SK-N-SH (cell line): Measurements from ENCODE around the gene CHCHD6.

ENCODE experiments used
- CHD2 ChIP-seq: fragments of 150-350 bp; IDR thresholded peaks from 2 replicates; pipeline ENCODE4 v1.6.1; 2018; ENCODE audit warnings: low read length; ENCODE audit not compliant: partially characterized antibody
- EZH2phosphoT487 ChIP-seq: fragments of 200-600 bp; sonication (generic); IDR thresholded peaks from 2 replicates; pipeline ENCODE4 v1.6.1; 2017; ENCODE audit warnings: low read depth, mixed run types, mild to moderate bottlenecking, antibody characterized with exemption, moderate library complexity, borderline replicate concordance
- JUND ChIP-seq: IDR thresholded peaks from 2 replicates; pipeline ENCODE4 v1.4.0; 2012
- NFIC ChIP-seq: IDR thresholded peaks from 2 replicates; pipeline ENCODE4 v1.4.0; 2012; ENCODE audit warnings: borderline replicate concordance
- POLR2AphosphoS5 ChIP-seq: IDR thresholded peaks from 2 replicates; pipeline ENCODE4 v1.6.1; 2012; ENCODE audit warnings: low read depth, low read length
- RFX5 ChIP-seq: IDR thresholded peaks from 2 replicates; pipeline ENCODE4 v1.6.1; 2012; ENCODE audit warnings: mild to moderate bottlenecking, improper control_type of control experiment, low read length
- RXRA ChIP-seq: IDR thresholded peaks from 2 replicates; pipeline ENCODE4 v1.4.0; 2012; ENCODE audit warnings: low read depth, mild to moderate bottlenecking, borderline replicate concordance
- TAF1 ChIP-seq: IDR thresholded peaks from 2 replicates; pipeline ENCODE4 v1.6.1; 2012; ENCODE audit warnings: low read depth, mild to moderate bottlenecking, low read length, moderate library complexity, borderline replicate concordance
- YY1 ChIP-seq: IDR thresholded peaks from 2 replicates; pipeline ENCODE4 v1.4.0; 2012; ENCODE audit warnings: low read depth, mild to moderate bottlenecking
- TF ChIP-seq, protein P1 (sequence below): fragments of 200-600 bp; sonication (generic); IDR thresholded peaks from 2 replicates; pipeline ENCODE4 v1.6.1; 2017; ENCODE audit warnings: antibody characterized with exemption, mild to moderate bottlenecking, moderate library complexity
- TF ChIP-seq, protein P2 (sequence below): IDR thresholded peaks from 2 replicates; pipeline ENCODE4 v1.4.0; 2012; ENCODE audit warnings: low read depth
- TF ChIP-seq, protein P3 (sequence below): IDR thresholded peaks from 2 replicates; pipeline ENCODE4 v1.6.1; 2012; ENCODE audit warnings: mild to moderate bottlenecking, low read depth, low read length, moderate library complexity
- TF ChIP-seq, protein P4 (sequence below): IDR thresholded peaks from 2 replicates; pipeline ENCODE4 v1.4.0; 2012; ENCODE audit warnings: low read depth, borderline replicate concordance

DNA sequence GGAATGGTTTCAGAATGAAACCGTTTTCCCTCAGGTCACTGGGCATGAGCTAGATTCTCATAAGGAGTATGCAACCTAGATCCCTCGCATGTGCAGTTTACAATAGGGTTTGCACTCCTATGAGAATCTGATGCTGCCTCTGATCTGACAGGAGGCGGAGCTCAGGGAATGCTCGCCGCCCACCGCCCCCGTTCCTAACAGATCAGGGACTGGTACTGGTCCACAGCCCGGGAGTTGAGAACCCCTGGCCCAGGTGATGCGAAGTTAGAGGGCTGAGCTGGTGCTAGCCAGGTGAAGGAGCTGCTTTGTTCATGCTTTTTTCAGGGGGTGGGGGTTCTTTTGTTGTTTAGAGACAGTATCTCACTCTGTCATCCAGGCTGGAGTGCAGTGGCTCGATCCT is 263.3 kb downstream of the CHCHD6 start:
- TF ChIP-seq, protein P1, sequence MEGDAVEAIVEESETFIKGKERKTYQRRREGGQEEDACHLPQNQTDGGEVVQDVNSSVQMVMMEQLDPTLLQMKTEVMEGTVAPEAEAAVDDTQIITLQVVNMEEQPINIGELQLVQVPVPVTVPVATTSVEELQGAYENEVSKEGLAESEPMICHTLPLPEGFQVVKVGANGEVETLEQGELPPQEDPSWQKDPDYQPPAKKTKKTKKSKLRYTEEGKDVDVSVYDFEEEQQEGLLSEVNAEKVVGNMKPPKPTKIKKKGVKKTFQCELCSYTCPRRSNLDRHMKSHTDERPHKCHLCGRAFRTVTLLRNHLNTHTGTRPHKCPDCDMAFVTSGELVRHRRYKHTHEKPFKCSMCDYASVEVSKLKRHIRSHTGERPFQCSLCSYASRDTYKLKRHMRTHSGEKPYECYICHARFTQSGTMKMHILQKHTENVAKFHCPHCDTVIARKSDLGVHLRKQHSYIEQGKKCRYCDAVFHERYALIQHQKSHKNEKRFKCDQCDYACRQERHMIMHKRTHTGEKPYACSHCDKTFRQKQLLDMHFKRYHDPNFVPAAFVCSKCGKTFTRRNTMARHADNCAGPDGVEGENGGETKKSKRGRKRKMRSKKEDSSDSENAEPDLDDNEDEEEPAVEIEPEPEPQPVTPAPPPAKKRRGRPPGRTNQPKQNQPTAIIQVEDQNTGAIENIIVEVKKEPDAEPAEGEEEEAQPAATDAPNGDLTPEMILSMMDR: no peak
- no peak for TF ChIP-seq YY1
- TF ChIP-seq, protein P2, sequence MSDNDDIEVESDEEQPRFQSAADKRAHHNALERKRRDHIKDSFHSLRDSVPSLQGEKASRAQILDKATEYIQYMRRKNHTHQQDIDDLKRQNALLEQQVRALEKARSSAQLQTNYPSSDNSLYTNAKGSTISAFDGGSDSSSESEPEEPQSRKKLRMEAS: no peak
- no peak for TF ChIP-seq POLR2AphosphoS5
- TF ChIP-seq JUND: no peak
- TF ChIP-seq TAF1: no peak
- no peak for TF ChIP-seq NFIC
- TF ChIP-seq RFX5: no peak
- TF ChIP-seq CHD2: no peak
- TF ChIP-seq, protein P3, sequence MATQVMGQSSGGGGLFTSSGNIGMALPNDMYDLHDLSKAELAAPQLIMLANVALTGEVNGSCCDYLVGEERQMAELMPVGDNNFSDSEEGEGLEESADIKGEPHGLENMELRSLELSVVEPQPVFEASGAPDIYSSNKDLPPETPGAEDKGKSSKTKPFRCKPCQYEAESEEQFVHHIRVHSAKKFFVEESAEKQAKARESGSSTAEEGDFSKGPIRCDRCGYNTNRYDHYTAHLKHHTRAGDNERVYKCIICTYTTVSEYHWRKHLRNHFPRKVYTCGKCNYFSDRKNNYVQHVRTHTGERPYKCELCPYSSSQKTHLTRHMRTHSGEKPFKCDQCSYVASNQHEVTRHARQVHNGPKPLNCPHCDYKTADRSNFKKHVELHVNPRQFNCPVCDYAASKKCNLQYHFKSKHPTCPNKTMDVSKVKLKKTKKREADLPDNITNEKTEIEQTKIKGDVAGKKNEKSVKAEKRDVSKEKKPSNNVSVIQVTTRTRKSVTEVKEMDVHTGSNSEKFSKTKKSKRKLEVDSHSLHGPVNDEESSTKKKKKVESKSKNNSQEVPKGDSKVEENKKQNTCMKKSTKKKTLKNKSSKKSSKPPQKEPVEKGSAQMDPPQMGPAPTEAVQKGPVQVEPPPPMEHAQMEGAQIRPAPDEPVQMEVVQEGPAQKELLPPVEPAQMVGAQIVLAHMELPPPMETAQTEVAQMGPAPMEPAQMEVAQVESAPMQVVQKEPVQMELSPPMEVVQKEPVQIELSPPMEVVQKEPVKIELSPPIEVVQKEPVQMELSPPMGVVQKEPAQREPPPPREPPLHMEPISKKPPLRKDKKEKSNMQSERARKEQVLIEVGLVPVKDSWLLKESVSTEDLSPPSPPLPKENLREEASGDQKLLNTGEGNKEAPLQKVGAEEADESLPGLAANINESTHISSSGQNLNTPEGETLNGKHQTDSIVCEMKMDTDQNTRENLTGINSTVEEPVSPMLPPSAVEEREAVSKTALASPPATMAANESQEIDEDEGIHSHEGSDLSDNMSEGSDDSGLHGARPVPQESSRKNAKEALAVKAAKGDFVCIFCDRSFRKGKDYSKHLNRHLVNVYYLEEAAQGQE: no peak
- TF ChIP-seq, protein P4, sequence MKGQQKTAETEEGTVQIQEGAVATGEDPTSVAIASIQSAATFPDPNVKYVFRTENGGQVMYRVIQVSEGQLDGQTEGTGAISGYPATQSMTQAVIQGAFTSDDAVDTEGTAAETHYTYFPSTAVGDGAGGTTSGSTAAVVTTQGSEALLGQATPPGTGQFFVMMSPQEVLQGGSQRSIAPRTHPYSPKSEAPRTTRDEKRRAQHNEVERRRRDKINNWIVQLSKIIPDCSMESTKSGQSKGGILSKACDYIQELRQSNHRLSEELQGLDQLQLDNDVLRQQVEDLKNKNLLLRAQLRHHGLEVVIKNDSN: no peak
- TF ChIP-seq EZH2phosphoT487: no peak
- no peak for TF ChIP-seq RXRA
